NCI-H345 (cell line): ENCODE measurements around the gene C1QTNF8.

ENCODE experiments used
- DNase-seq: peaks from one replicate; lab custom pipeline; 2025; lab: John Stamatoyannopoulos, UW

The C1QTNF8 gene

DNA sequence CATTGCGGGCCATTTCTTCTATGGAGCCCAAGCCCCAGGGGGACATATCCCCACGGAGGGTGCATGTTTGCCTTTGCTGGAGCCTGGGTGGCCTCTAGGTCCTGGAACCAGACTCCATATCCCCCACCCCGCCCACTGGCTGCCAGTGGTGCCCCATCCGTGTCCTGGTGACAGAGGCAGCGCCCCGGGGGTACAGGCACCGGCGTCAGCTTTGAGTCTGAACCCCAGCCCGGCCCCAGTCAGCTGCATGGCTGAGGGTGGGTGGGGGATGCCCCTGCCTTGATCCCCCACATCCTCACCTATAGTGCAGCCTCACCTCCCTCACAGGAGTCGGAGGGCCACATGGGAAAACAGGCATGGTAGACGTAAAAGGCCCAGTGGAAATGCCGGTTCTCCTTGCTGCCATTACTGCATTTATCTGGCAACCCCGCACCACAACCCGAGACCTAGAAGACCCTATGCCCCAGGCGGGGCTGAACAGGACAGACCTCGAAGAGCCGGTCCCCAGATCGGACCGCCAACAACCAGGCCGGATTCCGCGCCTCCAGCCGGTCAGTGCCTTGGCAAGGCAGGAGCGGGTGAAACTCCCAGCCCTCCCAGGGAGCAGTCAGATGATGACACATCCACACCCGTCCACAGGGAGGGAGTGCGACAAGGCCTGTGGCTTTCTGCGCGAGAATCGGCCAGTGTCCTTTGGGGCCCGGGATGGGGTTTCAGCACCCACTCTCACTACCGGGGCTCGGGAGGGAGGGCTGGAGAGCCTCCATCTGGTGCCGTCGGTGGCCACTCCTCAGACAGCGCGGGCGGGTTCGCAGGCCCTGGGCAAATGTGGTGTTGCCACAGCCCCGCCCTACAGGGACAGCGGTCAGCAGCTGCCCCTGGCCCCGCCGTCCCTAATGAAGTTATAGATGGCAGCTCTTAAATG lies 35.4 kb downstream of the C1QTNF8 start:
- no peak for DNase-seq

DNA sequence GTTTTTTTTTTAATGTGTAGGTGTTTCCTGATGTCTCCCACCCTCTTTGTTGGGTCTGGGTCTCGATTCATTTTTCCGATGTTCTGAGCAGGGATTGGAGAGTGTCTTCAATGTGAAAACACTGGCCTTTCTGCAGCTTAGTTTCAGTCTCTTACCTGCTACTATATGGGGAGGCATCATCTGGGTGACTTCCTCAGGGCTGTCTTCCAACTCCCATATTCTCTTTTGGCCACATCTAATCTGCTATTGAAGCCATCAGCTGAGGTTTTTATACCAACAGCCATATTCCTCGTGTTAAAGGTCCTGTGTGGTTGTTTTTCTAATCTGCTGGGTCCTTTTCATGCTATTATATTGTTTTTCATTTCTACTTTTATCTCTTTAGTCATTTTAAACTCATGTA lies 36.7 kb downstream of the C1QTNF8 start:
- no peak for DNase-seq

DNA sequence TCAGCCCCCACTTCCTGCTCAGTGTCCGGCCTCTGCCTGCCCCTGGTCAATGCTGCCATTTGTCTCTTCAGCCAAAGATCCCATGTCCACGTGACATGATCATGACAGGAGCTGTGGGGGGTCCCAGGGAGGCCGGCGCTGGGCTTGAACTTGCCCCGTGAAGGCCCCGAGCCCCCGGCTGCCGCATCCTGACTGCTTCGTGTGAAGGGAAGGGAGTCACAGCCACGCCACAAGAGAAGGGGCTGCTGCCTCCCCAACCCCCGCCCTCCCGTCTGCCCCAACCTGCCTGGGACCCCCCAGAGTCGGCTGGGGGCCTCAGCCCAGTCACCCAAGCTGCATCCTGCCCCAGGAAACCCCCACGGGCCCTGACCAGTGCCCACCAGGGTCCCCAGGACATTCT lies 37.8 kb downstream of the C1QTNF8 start:
- DNase-seq, result no peak

DNA sequence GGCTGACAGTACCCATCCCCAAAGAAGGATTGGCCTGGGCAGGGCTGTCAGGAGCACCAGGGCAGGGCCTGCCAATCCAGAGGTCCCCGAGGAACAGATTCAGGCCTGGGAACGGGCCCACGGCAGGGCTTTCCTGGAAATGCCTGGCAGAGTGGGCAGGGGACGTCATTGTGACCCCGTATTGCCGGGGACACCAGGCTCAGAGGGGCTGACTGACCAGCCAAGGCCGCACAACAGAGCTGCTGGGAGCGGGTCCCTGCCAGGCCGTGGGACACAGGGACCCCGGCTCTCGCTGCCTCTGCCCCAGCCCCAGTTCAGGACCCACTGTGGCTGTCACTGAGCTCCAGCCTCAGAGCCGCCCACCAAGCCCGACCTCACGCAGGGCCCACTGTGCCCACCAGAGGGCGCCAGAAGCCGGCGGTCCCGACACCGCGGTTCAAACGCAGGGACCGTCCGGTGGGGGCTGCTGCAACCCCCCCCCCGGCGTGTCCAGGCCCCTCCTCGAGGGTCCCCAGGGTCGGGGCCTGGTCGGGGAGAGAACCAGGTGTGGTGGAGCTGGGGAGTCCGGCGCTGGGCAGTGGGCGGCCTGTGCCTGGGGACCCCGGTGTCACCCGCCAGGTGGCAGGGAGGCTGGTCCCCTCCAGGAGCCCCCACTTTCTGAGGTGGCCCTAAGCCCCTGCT lies 38.7 kb downstream of the C1QTNF8 start:
- DNase-seq, result peak; percentile 28

DNA sequence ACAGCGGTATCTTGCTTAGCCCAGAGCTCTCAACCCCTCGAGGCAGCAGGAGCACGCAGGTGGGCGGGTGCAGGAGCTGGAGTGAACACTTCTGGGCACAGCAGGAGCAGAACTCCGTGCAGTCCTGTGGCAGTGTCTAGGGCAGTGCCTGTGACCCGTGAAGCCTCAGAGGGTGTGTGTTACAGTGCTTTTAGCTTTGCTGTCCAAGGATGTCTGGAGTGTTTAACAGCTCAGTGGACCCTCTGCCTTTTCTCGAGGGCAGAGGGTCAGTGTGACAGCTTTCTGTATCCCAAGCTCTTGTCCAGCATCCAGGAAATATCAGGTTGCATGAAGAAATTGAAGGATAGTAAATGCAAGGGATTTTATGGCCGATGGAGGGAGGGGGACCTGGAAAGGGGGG lies 39.8 kb downstream of the C1QTNF8 start:
- DNase-seq, result no peak

DNA sequence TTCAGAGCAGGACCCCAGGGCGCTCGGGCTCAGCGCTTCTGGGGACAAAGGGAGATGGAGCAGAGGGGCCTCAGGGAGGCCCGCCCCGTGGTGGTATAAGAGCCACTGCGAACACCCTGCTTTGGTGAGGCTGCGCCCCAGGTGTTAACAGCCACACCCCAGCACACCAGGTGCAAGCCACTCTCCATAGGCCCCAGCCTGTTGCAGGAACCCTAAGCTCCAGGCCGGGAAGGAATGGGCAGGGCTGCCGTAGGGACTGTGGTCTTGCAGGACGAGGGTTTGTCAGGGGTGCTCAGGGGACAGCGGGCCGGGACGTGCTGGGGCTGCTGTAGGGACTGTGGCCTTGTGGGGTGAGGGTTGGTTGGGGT lies 40.5 kb downstream of the C1QTNF8 start:
- no peak for DNase-seq

DNA sequence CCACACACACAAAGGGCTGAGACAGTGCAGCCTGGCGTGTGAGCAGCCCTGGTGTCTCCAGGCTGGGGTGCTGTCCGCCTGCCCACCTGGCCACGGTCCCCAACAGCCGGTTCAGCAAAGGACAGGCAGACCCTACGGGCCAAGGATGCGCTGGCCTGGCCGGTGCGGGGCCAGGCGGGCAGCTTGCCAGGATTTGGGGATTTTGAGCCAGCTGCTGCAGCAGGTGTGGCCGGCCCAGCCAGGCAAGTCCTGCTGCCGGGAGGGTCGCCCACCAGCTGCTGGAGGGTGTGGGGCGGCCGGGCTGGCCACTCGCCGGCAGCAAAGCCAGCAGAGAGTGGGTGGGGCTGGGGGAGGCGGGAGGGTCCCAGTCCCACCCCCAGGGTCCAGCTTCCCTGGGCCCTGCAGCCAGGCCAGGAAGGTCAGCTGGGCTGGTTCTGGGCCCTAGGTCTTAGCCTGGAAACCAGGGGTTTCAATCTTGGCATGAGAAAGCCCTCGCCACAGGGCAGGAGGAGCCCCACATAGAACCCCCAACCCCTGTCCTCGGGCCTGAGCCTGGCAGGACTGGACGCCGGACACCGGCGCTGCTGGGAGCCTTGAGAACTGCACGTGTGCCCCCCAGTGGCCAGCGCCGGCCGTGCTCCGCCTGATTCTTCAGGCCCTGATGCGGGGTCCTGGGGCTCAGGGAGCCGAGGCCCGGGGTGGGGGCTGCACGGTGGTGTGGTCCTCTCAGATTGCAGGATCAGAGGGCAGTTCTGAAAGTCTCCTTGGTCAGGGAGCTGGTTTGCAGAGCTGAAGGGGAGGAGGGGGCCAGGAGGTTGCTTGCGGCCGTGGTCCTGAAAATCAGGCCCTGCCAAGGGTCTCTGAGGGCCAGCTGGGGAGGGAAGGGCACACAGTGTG lies 41.1 kb downstream of the C1QTNF8 start:
- DNase-seq, result peak; percentile 16

DNA sequence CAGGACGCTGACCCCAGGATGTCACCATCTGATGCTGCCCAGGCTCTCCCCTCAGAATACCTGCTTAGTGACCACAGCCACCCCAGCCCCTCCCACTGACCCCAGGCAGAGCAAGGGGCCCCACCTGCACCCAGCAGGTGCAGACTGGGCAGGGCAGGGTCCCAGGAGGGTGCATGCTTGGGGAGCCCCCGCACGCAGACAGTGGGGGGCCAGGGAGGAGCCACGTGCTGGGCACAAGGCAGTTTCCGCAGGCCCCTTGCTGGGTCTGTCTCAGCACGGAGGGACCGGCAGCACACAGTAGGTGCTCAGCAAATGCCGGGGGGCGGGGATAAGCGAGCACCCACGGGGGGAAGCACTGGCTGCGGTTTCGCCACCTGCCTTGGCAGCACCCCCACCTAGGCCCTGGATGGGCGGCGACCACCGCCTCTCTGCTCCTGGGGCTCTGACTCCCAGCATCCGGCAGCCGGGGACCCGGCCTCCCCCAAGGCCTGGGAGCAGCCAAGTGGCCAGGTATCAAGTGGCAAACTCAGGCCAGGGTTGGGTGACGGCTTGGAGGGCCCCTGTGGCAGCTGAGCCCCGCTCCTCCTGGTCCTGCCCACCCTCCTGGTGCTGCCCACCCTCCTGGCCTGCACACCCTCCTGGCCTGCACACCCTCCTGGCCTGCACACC lies 42.2 kb downstream of the C1QTNF8 start:
- DNase-seq, result no peak

DNA sequence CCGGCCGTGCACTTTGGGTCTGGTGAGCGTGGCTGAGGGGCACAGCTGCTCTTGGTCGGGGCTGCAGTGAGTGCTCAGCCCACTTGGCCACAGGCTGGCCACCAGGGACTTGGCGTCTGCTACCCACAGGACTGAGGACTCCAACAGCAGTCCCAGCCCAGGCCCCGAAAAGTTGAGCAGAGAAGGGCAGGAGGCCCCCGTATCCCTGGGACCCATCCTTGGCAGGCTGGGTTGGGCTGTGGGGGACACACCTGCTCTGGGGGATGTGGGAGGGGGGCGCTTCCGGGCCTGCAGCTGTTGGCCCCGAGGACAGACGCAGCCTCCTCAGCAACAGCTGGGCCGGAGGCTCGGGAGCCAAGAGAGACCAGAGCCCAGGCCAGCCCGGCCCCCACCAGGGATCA lies 42.9 kb downstream of the C1QTNF8 start:
- DNase-seq, result no peak

DNA sequence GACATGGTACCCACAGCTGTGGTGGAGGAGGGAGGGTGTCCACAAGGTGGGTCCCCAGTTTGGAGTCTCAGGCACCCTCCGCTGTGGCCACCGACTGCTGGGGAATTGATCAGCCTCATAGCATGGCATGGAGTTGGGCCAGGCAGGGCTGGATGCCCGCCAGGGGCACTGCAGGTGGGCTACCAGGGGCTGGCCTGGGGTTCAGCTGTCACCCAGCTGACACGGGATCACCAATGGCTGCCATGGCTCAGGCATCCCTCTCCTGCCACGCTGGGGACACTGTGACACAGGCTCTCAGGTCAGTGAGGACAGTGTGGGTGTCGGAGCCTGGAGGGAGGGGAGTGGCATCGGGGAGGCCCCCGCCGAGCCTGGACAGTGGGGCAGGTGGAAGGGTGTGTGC lies 43.3 kb downstream of the C1QTNF8 start:
- peak; percentile 15 for DNase-seq

DNA sequence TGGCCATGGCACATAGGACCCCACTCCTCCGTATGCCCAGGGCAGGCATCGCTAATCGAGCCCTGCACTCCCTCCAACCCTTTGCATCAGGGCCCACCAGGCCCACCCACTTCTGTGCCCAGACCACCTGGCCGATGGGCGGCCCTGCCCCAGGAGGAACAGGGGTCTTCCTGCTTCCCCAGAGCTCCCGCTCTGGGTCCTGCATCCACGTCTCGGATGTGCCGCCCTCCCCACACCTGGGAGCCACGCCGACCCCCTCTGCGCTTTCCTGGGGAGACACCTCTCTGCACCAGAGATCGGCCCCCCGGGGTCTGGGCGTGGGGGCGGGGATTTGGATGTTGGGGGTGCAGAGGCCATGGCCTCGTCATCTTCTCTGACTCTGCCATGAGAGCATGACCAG lies 44.6 kb downstream of the C1QTNF8 start:
- no peak for DNase-seq

DNA sequence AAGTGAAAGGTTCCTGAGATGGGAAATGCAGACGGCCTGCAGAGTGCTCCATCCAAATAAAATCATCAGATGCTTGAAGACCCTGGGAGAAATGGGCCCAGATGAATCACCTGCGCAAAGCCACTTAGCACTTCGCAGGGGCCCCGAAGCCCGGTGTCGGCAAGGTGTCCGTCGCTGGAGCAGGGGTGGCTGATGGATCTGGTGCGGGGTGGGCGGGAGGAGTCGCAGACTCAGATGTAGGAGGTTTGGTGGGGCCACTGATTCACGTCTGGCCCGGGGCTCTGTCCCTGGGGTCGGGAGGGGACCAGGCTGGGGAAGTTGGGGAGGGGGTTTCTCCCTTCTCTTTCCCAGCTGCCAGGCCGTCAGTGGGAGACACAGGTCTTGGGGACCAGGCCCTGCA lies 45.1 kb downstream of the C1QTNF8 start:
- DNase-seq, result no peak

DNA sequence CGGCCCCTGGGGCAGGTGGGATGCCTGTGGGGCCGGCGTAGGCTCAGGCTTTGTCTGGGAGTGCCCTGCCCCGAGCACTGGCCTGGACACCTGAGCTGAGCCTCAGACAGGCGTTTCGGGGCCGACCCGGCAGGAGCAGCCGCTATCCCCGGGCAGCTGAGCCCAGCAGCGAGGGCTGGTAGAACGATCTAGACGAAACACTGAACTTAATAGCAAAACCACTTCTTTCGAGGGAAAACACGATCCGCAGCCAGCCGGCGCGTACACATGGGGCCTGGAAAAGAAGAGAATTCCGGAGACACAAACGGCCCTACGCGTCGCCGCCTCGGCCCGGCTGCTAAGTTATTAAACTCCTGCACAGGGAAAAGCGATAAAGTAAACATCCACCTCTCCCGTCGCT lies 45.5 kb downstream of the C1QTNF8 start:
- DNase-seq, result no peak

DNA sequence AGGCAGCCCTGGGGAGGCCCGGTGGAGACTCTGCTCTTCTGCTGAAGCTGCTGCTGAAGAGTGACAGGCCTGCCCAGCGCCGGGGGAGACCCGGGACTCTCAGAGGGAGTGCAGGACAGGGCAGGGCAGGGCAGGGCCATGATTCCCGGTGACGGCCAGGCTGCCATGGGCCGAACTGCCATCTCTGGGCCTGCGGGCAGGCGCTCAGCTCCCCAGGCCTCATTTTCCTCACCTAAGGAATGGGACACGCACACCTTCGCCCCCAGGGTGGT lies 46.1 kb downstream of the C1QTNF8 start:
- DNase-seq, result no peak

DNA sequence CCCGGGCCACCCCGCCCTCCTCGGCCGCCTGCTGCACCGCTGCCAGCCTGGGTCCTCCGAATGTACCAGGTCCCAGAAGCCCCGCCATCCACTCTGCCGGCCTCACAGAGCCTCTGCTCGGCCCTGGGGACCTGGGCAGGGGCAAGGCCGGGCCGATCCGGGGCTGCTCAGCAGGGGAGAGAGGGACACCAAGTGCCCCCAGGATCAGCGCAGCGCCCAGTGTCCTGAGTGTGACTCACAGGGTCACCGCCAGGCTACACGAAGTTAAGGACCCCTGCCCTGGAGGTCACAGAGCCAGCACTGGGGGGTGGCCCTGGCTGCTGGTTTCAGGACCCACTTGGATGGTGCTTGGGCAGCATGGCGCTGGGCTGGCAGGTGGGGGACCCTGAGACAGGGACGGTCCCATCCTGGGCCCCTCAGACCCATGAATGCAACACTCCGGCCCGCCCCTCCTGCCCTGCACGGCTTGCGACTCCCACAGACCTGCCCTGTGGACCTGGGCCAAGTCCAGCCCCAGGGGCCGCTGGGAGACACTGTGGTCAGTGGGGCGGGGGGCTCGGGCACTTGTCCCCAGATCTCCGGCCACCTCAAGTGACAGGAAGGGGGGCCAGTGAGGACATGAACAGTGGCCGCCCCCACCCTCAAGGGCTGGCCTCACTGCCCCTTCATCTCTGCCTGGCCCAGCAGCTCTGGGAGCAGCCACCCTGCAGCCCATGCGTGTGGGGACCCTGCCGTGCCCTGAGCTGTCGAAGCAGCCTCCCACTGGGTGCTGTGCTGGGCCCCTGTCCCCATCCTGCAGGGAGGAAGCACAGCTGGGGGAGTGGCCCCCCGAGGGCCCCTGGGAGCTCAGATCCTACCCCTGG lies 46.7 kb downstream of the C1QTNF8 start:
- DNase-seq, result no peak

DNA sequence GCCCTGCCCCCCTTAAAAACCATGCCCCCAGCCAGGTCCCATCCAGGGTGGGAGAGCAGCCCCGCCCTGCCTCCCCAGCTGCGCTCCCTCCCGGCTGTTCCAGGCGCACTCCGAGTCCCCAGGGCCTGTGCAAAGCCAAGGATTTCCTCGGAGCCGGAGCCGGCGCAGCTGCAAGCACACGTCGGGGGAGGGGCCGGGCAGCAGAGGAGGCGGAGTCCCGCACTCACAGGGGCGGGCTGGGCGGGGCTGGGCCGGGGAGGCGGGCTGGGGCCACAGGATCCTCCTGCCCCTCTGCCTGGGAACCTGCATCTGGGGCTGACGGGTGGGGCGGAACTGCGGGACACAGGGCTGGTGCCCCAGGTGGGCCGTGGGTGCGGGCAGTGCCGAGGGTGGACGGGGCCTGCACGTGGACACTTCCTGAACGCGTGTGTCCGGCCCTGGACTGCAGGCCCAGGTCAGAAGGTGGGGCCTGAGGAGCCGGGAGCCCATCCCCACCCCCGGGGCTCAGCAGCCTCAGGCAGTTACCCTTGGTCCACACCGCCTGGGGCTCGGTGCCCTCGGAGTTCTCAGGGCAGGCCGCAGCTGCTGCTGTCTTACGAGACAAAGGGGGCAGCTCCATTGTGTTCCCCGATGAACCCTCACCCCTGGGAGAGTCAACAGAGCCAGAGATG lies 47.5 kb downstream of the C1QTNF8 start:
- DNase-seq, result peak; percentile 61

DNA sequence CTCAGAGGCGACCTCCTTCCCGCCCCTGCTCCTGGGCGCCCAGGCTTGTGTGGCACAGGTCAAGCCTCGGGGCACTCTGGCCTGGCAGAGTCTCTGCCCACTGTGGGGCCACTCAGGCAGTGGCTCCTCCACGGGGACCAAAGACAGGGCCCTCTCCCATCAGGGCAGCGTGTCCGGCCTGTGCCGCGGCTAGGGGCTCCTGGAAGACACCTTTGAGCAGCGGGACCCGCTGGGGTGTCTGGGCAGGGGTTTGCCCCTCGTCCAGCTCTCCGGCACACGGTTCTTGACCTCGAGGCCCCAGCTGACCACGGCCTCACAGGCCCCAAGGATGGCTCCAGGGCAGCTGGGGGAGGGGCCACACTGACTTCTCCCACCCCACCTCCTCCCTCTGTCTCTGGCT lies 48.2 kb downstream of the C1QTNF8 start:
- DNase-seq, result no peak

DNA sequence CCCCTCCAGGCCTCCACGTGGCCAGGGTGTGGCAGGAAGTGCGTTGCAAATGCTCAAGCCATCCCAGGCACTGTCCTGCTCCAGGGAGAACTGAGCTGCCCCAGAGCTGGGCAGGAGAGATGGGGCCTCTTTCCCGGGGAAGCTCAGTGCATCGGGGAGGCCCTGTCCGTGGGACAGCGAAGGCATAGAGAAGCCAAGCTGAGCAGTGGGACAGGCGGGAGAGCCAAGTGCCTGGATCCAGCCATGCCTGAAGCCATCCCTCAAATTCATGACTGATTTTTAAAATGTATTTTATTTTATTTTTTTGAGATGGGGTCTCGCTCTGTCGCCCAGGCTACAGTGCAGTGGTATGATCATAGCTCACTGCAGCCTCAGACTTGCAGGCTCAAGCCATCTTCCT lies 48.9 kb downstream of the C1QTNF8 start:
- DNase-seq, result no peak

DNA sequence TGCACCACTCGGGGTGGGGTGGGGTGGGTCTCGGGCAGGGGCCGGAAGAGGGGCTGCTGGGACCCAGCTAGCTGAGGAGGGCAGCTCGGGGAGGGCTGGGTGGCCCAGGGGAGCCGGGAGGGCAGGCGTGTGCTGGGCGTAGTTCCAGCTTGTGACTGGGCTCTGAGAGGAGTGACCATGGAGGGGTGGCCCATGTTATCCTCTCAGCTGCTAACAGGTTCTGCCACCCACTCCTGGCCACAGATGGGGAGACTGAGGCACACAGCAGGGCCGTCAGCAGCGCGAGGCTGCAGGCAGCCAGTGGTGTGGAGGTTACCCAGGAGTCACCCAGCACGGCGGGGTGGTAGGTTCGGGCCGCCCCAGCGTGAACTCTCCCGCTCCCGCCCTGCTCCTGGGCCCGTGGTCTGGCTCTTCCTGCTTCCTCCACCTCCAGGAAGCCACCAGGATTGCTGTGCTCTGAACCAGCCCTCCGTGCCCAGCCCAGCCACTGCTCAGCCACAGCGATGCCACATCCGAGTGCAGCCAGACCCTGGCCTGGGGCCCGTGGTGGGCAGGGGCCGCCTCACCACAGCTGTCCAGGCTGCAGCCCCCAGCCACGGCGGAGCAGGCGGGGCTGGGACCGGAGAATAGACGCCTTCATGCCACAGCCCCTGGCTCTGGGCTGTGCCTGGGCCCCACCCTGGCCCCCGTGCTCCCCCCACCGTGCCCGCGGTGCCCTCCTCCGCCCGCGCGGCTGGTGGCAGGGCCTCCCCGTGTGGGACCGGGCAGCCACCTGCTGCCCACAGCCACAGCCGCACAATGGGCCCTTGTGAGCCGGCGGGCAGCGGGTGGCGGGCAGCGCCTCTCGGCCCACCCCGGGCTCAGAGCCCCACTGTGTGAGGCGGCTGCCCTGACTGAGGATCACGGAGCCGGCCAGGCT lies 49.8 kb downstream of the C1QTNF8 start:
- DNase-seq, result no peak
